AG09309 (cell line): ENCODE measurements around the gene ATF5.
A peak's percentile ranks its signal among the peaks of the same experiment; 100 is the strongest.
"Not testable (repeated sequence)": the region's sequence is repeated elsewhere in the genome, so short reads cannot be mapped to it uniquely, and the experiment has no call there.

Experiments used
- DNase-seq: peaks from one replicate; pipeline ENCODE4 v3.0.0-alpha.2; 2010; ENCODE audit warnings: low read depth
- H3K4me3 ChIP-seq: 2 replicates; pipeline ENCODE4 v1.5.1; 2011; ENCODE audit warnings: mild to moderate bottlenecking, low read depth, low read length, moderate library complexity; ENCODE audit not compliant: control insufficient read depth
- TF ChIP-seq, protein P1 (sequence below): IDR thresholded peaks from 2 replicates; pipeline ENCODE4 v1.5.1; 2011; ENCODE audit warnings: mild to moderate bottlenecking, low read depth, low read length, inconsistent platforms; ENCODE audit not compliant: insufficient read depth, control insufficient read depth; ENCODE audit errors: missing control alignments

ATF5 gene

DNA sequence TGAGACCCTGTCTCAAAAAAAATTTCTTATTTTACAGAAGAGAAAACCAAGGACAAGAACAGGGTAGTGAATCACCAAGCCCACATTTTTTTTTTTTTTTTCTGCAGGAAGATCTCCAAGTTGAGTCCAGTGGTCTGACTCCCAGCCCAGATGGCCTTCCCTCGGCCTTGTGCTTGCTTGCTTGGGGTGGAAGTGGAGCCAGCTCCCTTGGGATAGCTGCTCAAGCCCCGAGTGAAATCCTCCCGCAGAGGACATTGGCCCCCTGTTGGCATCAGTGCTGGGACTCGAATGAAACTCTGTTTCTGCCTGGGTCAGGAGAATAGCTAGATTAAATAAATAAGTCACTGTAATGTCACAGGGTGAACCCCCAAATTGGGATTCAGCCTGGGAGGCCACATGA, 9.7 kb downstream of the ATF5 start:
- no peak overlapping the region for H3K4me3 ChIP-seq
- TF ChIP-seq, protein P1, sequence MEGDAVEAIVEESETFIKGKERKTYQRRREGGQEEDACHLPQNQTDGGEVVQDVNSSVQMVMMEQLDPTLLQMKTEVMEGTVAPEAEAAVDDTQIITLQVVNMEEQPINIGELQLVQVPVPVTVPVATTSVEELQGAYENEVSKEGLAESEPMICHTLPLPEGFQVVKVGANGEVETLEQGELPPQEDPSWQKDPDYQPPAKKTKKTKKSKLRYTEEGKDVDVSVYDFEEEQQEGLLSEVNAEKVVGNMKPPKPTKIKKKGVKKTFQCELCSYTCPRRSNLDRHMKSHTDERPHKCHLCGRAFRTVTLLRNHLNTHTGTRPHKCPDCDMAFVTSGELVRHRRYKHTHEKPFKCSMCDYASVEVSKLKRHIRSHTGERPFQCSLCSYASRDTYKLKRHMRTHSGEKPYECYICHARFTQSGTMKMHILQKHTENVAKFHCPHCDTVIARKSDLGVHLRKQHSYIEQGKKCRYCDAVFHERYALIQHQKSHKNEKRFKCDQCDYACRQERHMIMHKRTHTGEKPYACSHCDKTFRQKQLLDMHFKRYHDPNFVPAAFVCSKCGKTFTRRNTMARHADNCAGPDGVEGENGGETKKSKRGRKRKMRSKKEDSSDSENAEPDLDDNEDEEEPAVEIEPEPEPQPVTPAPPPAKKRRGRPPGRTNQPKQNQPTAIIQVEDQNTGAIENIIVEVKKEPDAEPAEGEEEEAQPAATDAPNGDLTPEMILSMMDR: no peak
- DNase-seq: no peak

DNA sequence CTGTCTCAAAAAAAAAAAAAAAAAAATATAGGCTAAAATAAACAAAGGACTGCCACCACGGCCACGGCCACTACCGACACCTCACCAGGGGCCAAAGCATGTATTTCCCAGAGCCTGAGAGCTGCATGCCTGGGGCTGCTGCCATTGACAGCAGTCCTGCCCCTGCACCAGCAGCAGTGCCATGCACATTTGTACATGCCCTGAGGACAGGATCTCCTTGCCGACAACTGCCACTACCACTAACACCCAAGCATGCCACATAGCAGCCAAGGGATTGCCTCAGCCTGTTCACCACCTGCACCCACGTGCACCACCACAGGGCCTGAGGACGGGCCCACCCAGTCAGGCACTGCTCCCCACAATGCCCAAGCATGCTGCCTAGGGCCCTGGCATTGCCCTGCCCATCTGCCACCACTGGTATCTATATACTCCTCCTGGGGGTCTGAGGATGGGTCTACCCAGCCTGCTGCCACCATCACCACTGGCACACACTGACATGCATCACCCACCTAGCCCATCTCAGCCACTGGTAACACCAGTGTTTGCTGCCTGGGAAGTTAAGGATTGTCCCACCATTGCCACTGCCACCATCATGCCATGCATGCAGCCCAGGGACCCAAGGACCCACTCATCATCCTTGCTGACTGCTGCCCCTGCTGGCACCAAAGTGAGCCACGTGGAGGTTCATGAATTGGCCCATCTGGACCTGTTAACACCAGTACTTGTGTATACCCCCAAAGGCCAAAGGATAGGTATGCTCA, 10.9 kb downstream of the ATF5 start:
- TF ChIP-seq, protein P1: peak; percentile 18
- no peak for DNase-seq
- no peak overlapping the region for H3K4me3 ChIP-seq

DNA sequence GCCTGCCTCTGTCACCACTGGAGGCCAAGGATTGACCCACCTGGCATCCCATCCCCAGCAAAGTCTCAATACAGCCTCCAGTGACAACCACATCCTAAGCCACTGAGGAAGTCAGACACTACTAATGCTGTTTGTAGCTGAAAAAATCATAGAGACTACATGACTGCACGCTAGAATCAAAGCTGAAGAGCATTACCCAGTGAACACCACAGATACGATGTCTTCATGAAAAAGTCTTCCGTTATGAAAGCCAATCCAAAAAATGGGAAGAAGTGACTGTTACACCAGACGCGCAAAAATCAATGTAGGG, 11.4 kb downstream of the ATF5 start:
- DNase-seq: no peak
- H3K4me3 ChIP-seq: no peak overlapping the region
- TF ChIP-seq, protein P1: no peak

- H3K4me3 ChIP-seq, DNase-seq: not testable (repeated sequence)
Observed at GRCh38 chr19:49944567-49944966, 15.6 kb downstream of the ATF5 start.

DNA sequence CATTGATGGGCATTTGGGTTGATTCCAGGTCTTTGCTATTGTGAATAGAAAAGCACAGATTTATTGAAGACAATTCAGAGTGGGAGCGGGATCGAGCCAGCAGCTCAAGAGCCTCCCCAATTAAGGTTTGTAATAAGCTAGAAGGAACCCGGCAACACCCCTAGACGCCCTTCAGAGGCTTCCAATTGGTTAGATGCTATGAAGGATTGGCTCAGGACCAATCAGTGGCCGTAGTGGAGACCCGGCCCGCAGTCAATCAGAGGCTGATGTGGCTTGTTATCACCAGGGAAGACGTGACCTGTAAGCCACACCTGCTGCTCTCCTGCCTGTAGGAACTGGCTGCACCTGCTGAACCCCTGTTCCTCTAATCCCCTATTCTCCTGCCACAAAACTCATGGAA, 17.4 kb downstream of the ATF5 start:
- TF ChIP-seq, protein P1: no peak
- no peak for DNase-seq
- H3K4me3 ChIP-seq: no peak overlapping the region

DNA sequence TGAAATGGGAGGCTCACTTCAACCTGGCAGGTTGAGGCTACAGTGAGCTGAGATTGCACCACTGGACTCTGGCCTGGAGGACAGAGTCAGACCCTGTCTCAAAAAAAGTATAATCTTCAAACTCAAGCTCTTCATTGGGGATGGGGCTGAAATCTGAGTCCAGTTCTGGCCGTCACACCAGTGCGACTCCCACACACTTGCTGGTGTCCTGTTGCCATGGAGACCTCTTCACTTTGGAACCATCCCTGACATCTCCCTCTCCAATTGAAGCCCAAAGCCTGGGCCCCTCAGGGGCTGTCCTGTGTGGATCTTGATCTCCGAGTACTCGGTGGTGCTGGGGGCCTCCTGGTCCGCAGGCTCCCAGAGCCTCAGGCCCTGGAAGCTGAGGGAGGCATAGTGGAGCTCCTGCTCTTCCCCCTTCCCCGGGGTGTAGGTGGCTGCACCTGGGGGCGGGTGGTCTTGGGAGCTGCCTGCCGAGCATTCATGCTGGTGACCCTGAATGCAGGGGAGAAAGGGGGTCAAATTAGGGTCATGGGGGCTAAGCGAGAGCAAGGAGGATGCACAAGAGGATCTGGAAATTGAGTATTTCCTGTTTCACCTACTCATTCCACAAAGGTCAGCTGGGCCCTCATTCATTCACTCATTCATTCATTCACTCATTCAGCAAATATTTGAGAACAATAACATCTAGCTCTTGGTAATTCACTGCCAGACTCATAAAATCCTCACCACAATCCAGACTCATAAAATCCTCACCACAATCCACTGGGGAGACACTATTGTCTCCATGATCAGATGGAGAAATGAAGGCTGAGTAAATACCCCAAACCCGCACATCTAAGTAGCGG, 21.0 kb downstream of the ATF5 start:
- TF ChIP-seq, protein P1: no peak
- peak; percentile 50 for DNase-seq

GRCh38 chr19:49950590-49950948, 21.6 kb downstream of the ATF5 start:
- DNase-seq: no peak
- no peak overlapping the region for H3K4me3 ChIP-seq
- TF ChIP-seq, protein P1: no peak

More for the DNA sequence above, 21.0 kb downstream of the ATF5 start:
- H3K4me3 ChIP-seq: no peak overlapping the region
